ENCODE data around the gene ALOX12B. TPM values are rescaled to one million over a fixed set of nuclear protein-coding genes. Genes with fewer than 3 reads are reported as not detected.
A peak's percentile ranks its signal among the peaks of the same experiment; 100 is the strongest.

Gene ALOX12B
- total and polyA plus RNA-seq, 2 of the 13 experiments (the other 11 are each of a cell fraction or from before 2014, with no cell fraction given): 0.13 TPM; not detected in 1

DNA sequence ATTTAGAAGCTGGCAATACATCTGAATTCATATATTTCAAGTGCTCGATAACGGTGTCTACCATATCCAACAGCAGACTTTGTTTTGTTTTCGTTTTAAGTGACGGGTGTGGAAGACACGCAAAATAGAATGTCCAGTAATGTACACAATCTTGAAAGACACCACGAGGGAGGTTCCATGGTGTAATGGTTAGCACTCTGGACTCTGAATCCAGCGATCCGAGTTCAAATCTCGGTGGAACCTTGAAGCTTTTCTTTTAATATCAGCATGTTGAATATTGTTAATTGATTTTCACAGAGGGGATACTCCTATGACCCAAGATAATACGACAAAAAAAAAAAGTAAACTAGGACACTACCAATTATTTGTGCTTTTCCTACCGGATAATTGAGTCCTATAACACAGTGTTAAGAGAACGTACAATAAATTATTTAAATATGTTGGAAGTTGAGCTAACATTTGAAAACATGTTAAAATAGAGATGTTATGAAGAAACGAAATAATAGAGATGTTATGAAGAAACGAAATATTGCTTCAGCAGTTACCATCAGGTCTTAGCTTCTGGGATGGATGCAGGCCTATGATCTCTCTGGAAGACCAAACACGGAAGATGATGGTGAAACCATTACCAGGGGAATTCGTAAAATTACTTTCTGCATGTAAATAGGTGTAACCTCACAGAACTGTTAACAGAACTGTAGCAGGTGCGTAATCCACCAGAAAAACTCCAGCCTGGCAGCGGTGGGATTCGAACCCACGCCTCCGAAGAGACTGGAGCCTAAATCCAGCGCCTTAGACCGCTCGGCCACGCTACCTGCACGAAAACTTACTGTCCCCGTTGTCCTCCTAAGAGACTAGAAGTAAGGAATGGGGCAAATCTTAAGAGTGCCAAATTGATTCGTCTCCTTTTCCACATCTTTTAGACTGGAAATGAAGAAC lies 32.3 kb upstream of the ALOX12B start (continued):
- TF ChIP-seq ZNF709 (CRISPR knock-in tag; IDR thresholded peaks at IDR 0.05) (no peak; the same call in 1 of the 2 replicates), ZNF598 (CRISPR knock-in tag; IDR thresholded peaks at IDR 0.05; ENCODE audit: borderline replicate concordance) (no peak; the same call in 1 of the 2 replicates), MAF1 (CRISPR knock-in tag; IDR thresholded peaks at IDR 0.05; ENCODE audit: borderline replicate concordance) (peak; percentile 98), SRSF4 (IDR thresholded peaks at IDR 0.05; ENCODE audit: low read depth, low read length, poor library complexity, severe bottlenecking) (no peak), CHD4 (IDR thresholded peaks at IDR 0.05; ENCODE audit: borderline replicate concordance, low read length) (peak; percentile 95; the same call in 1 of the 2 replicates), ZNF441 (CRISPR knock-in tag; IDR thresholded peaks at IDR 0.05; ENCODE audit: borderline replicate concordance) (peak; percentile 41; the same call in 1 of the 2 replicates), ZSCAN30 (CRISPR knock-in tag; IDR thresholded peaks at IDR 0.05) (no peak), ZNF775 (CRISPR knock-in tag; IDR thresholded peaks at IDR 0.05; ENCODE audit: borderline replicate concordance) (no peak)
- TF ChIP-seq, protein P1, sequence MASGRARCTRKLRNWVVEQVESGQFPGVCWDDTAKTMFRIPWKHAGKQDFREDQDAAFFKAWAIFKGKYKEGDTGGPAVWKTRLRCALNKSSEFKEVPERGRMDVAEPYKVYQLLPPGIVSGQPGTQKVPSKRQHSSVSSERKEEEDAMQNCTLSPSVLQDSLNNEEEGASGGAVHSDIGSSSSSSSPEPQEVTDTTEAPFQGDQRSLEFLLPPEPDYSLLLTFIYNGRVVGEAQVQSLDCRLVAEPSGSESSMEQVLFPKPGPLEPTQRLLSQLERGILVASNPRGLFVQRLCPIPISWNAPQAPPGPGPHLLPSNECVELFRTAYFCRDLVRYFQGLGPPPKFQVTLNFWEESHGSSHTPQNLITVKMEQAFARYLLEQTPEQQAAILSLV (CRISPR knock-in tag; IDR thresholded peaks at IDR 0.05; ENCODE audit: borderline replicate concordance): peak; percentile 12; the same call in 1 of the 2 replicates
- TF ChIP-seq, protein P2, sequence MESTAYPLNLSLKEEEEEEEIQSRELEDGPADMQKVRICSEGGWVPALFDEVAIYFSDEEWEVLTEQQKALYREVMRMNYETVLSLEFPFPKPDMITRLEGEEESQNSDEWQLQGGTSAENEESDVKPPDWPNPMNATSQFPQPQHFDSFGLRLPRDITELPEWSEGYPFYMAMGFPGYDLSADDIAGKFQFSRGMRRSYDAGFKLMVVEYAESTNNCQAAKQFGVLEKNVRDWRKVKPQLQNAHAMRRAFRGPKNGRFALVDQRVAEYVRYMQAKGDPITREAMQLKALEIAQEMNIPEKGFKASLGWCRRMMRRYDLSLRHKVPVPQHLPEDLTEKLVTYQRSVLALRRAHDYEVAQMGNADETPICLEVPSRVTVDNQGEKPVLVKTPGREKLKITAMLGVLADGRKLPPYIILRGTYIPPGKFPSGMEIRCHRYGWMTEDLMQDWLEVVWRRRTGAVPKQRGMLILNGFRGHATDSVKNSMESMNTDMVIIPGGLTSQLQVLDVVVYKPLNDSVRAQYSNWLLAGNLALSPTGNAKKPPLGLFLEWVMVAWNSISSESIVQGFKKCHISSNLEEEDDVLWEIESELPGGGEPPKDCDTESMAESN (CRISPR knock-in tag; conservative IDR thresholded peaks at IDR 0.05): peak; percentile 3; the same call in 1 of the 2 replicates
- TF ChIP-seq, protein P3, sequence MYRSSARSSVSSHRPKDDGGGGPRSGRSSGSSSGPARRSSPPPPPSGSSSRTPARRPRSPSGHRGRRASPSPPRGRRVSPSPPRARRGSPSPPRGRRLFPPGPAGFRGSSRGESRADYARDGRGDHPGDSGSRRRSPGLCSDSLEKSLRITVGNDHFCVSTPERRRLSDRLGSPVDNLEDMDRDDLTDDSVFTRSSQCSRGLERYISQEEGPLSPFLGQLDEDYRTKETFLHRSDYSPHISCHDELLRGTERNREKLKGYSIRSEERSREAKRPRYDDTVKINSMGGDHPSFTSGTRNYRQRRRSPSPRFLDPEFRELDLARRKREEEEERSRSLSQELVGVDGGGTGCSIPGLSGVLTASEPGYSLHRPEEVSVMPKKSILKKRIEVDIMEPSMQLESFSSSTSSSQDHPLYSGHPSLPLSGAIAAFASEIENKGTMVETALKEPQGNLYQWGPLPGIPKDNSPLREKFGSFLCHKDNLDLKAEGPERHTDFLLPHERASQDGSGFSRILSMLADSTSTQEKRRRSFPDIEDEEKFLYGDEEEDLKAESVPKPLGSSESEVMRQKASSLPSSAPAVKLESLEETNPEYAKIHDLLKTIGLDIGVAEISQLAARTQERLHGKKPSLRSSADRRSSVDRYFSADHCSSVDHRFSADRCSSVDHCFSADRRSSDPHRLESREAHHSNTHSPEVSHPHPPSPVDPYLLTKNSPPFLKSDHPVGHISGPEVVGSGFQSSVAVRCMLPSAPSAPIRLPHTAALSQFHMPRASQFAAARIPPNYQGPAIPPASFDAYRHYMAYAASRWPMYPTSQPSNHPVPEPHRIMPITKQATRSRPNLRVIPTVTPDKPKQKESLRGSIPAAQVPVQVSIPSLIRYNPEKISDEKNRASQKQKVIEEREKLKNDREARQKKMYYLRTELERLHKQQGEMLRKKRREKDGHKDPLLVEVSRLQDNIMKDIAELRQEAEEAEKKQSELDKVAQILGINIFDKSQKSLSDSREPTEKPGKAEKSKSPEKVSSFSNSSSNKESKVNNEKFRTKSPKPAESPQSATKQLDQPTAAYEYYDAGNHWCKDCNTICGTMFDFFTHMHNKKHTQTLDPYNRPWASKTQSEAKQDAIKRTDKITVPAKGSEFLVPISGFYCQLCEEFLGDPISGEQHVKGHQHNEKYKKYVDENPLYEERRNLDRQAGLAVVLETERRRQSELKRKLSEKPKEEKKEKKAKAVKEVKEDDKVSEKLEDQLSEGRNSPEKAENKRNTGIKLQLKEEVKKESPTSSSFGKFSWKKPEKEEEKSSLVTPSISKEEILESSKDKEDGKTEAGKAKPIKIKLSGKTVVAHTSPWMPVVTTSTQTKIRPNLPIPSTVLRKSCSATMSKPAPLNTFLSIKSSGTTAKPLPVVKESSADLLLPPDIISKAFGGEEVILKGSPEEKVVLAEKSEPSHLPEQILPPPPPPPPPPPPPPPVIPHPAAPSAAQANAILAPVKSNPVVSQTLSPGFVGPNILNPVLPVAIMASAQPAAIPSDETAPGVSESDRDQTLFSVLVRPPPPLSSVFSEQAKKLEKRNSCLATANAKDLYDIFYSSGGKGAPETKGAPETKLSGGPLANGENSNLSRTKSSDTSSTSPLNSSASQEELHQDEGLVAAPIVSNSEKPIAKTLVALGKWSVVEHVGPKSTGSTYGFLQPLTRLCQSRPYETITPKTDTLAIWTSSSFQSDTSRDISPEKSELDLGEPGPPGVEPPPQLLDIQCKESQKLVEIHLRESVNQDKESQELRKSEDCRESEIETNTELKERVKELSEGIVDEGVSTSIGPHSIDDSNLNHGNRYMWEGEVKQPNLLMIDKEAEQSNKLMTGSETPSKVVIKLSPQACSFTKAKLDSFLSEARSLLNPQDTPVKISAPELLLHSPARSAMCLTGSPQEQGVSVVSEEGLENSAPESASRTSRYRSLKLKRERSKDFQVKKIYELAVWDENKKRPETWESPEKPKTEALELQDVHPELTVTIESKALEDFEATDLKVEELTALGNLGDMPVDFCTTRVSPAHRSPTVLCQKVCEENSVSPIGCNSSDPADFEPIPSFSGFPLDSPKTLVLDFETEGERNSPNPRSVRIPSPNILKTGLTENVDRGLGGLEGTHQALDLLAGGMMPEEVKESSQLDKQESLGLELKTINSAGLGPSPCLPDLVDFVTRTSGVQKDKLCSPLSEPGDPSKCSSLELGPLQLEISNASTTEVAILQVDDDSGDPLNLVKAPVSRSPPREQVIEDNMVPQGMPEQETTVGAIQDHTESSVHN (CRISPR knock-in tag; IDR thresholded peaks at IDR 0.05): 0 out of 2 replicates have a peak, but pooled peaks have one; percentile 36
- TF ChIP-seq, protein P4, sequence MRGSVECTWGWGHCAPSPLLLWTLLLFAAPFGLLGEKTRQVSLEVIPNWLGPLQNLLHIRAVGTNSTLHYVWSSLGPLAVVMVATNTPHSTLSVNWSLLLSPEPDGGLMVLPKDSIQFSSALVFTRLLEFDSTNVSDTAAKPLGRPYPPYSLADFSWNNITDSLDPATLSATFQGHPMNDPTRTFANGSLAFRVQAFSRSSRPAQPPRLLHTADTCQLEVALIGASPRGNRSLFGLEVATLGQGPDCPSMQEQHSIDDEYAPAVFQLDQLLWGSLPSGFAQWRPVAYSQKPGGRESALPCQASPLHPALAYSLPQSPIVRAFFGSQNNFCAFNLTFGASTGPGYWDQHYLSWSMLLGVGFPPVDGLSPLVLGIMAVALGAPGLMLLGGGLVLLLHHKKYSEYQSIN (CRISPR knock-in tag; IDR thresholded peaks at IDR 0.05; ENCODE audit: borderline replicate concordance): no peak

All from HepG2 (cell line).